ENCODE measurements around the gene ACOX3. TPM values are rescaled to one million over a fixed set of nuclear protein-coding genes. Genes with fewer than 3 reads are reported as not detected.

Gene ACOX3
- total and polyA plus RNA-seq, 2 of the 8 experiments (the other 6 are each of a cell fraction or from before 2014, with no cell fraction given) = 2.5 to 9.9 TPM

DNA sequence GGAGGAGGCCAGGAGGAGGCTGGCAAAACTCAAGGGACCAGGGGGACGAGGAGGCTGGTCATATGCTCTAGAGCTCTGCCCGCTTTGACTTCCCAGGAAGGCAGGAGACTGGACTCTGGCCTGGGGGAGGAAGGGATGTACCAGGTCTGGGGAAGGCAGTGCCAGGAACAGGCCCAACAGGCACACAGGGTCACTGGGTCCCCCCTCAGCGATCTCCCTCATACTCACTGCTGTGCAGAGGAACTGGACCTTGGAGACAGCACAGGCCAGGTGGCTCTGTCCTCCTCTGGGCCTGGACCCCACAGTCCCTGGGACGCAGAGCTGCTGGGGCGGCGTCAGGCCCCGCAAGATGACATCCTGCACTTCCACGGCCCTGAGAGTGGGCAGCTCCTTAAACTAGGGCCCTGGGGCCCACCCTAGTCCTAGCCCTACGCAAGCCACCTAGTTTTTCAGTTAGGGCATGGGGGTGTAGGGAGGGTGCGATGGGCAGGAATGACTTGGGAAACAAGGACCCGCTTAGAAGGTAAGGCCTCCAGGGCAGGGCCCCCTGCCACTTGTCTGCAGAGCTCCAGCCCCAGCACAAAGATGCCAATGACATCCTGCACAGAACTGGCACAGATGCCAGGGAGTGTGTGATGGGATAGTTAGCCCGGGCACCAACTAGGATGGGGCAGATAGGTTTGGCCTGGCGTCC, 111.5 kb downstream of the ACOX3 start:
- no peak overlapping the region for H2BK12ac ChIP-seq (ENCODE audit: low read depth, low read length)
- no peaks in the 10 kb centered on the region for H3K79me1 ChIP-seq (ENCODE audit: low read depth, low read length)
- POLR2A ChIA-PET (ENCODE audit: partially characterized antibody) = no interaction called here
- H4K91ac ChIP-seq (replicated peaks; ENCODE audit: insufficient read length, low read length) = no peak overlapping the region
- no peaks in the 10 kb centered on the region for H3K79me2 ChIP-seq (ENCODE audit: control insufficient read depth in 1 of 2, insufficient read depth in 2 of 2, low read length in 2 of 2)
- H3K36me3 ChIP-seq (ENCODE audit: control insufficient read depth in 2 of 4, insufficient read depth in 4 of 4, low read length in 3 of 4) = no peaks in the 10 kb centered on the region
- no peaks in the 10 kb centered on the region for H3K9me3 ChIP-seq (ENCODE audit: insufficient read depth in 2 of 2, low read depth in 1 of 2, low read length in 1 of 2)
- 84% methylated on average over 13 of the region's 13 CpGs; no CpG with 5 or more reads in 1 of the 2 experiments for WGBS, 2 experiments (ENCODE audit: extremely low coverage in 1 of 2, insufficient coverage in 1 of 2, insufficient read length in 1 of 2, insufficient replicate concordance in 2 of 2, low coverage in 1 of 2, low lambda C conversion rate in 2 of 2, missing lambda C conversion rate in 1 of 2)
- no peak overlapping the region for H3K56ac ChIP-seq (replicated peaks; ENCODE audit: insufficient read length, low read depth, low read length)
- H4K5ac ChIP-seq (ENCODE audit: insufficient read length, low read depth, low read length) = no peak overlapping the region
- H3K23me2 ChIP-seq (ENCODE audit: low read depth, low read length) = no peaks in the 10 kb centered on the region
- H2BK120ac ChIP-seq (replicated peaks; ENCODE audit: low read depth, low read length) = no peak overlapping the region
- no peaks in the 10 kb centered on the region for H3K4me1 ChIP-seq (replicated peaks in 1 of 4; ENCODE audit: control insufficient read depth in 3 of 4, insufficient read depth in 4 of 4, low read length in 3 of 4)
- H4K8ac ChIP-seq (ENCODE audit: extremely low read depth, insufficient read depth, low read length) = no peak overlapping the region
- H2BK20ac ChIP-seq (ENCODE audit: low read length) = no peak overlapping the region
- no peak overlapping the region for H2BK15ac ChIP-seq (ENCODE audit: low read length)
- H3K18ac ChIP-seq (ENCODE audit: extremely low read depth, low read length) = no peak overlapping the region
- H3K4ac ChIP-seq (replicated peaks; ENCODE audit: insufficient read length, low read depth, low read length) = no peak overlapping the region
- H3K27me3 ChIP-seq (replicated peaks in 1 of 4; ENCODE audit: control insufficient read depth in 3 of 4, extremely low read depth in 1 of 4, insufficient read depth in 3 of 4, low read length in 3 of 4) = no peaks in the 10 kb centered on the region
- no peaks in the 10 kb centered on the region for H4K20me1 ChIP-seq (replicated peaks in 1 of 2; ENCODE audit: control insufficient read depth in 1 of 2, insufficient read depth in 2 of 2, low read length in 2 of 2)
- H3K9ac ChIP-seq (replicated peaks in 1 of 4; ENCODE audit: extremely low read depth in 1 of 4, low read depth in 3 of 4, low read length in 3 of 4) = no peak overlapping the region
- no peak overlapping the region for H3K4me2 ChIP-seq (ENCODE audit: insufficient read depth in 1 of 2, low read depth in 2 of 2, low read length in 2 of 2)
- CTCF ChIA-PET (ENCODE audit: partially characterized antibody) = interaction anchor here (0.7 to 2.0 kb wide), 5 partner anchors 9 to 86 kb away, joined by 3 to 10 read pairs (median 5); no protein-coding TSS in a partner anchor
- no peak overlapping the region for H3K27ac ChIP-seq (ENCODE audit: low read depth, low read length)
- H3K4me3 ChIP-seq (ENCODE audit: extremely low read depth in 1 of 4, insufficient read depth in 2 of 4, low read depth in 3 of 4, low read length in 4 of 4) = no peak overlapping the region
- H2AK5ac ChIP-seq (ENCODE audit: low read depth, low read length) = no peak overlapping the region
- H3K14ac ChIP-seq (ENCODE audit: insufficient read length) = no peak overlapping the region
- H2BK5ac ChIP-seq (ENCODE audit: low read depth, low read length) = no peak overlapping the region
- no peak overlapping the region for H3K23ac ChIP-seq (ENCODE audit: insufficient read length)
- DNase-seq (ENCODE audit: low read depth in 1 of 2, low spot score in 2 of 2) (no peak), FAIRE-seq (no peak)
- H2AFZ ChIP-seq (ENCODE audit: low read length) = no peak overlapping the region
- no peak for TF ChIP-seq TAF1 (IDR thresholded peaks at IDR 0.05; ENCODE audit: low read depth, low read length)
